HG03457 (cell line): ENCODE results near the gene ADIRF.
"Not testable (repeated sequence)": the region's sequence is repeated elsewhere in the genome, so short reads cannot be mapped to it uniquely, and the experiment has no call there.

ENCODE experiments used
- ATAC-seq: cut with Tn5 transposase; IDR thresholded peaks from one replicate; pipeline ENCODE4 v1.9.1; 2021; ENCODE audit warnings: moderate number of reproducible peaks; ENCODE audit not compliant: unreplicated experiment

Gene ADIRF

GRCh38 chr10:86945361-86946212 is 22.7 kb upstream of the ADIRF start:
- ATAC-seq, result no peak

GRCh38 chr10:86946213-86947155 is 21.8 kb upstream of the ADIRF start:
- ATAC-seq, result no peak

- ATAC-seq, result not testable (repeated sequence)
Measured at GRCh38 chr10:86947806-86948205, 20.5 kb upstream of the ADIRF start.

- ATAC-seq, result no peak
Measured at GRCh38 chr10:86950349-86950748, 17.9 kb upstream of the ADIRF start.

GRCh38 chr10:86951184-86951761 is 17.0 kb upstream of the ADIRF start:
- no peak for ATAC-seq

- no peak for ATAC-seq
Measured at GRCh38 chr10:86952106-86952505, 16.2 kb upstream of the ADIRF start.

- not testable (repeated sequence) for ATAC-seq
Measured at GRCh38 chr10:86952697-86953096, 15.6 kb upstream of the ADIRF start.

- ATAC-seq, result no peak
Measured at GRCh38 chr10:86953747-86954680, 14.3 kb upstream of the ADIRF start.

GRCh38 chr10:86954681-86955500 is 13.4 kb upstream of the ADIRF start:
- no peak for ATAC-seq

- ATAC-seq, result no peak
Measured at GRCh38 chr10:86955501-86956194, 12.6 kb upstream of the ADIRF start.

- no peak for ATAC-seq
Measured at GRCh38 chr10:86956195-86956847, 12.0 kb upstream of the ADIRF start.

- ATAC-seq, result no peak
Measured at GRCh38 chr10:86956848-86957448, 11.3 kb upstream of the ADIRF start.

GRCh38 chr10:86957471-86958115 is 10.7 kb upstream of the ADIRF start, which contains the start of gene MMRN2:
MMRN2 (minus strand) TSS chr10:86957615; CDS start chr10:86957541, 74 bp downstream.
- no peak for ATAC-seq

GRCh38 chr10:86958116-86958900 is 10.0 kb upstream of the ADIRF start, which contains the start of gene SNCG:
SNCG (plus strand) TSS chr10:86958599; CDS start chr10:86958698, 99 bp downstream.
- ATAC-seq, result no peak

- ATAC-seq, result no peak
Measured at GRCh38 chr10:86958901-86959736, 9.2 kb upstream of the ADIRF start.

- no peak for ATAC-seq
Measured at GRCh38 chr10:86959737-86960002, 8.6 kb upstream of the ADIRF start.
